Activated naive CD8-positive, alpha-beta T cell treated with anti-CD3 and anti-CD28 coated beads, Interleukin-2, amount 50 U/mL, for 16 hours (primary cell): ENCODE results near the gene SH3BP2.

Experiments used
- DNase-seq: peaks from one replicate; pipeline ENCODE4 v3.0.0-alpha.2; 2020; ENCODE audit warnings: low read depth, low spot score

Gene SH3BP2

GRCh38 chr4:2871466-2871865, 78.6 kb downstream of the SH3BP2 start:
- no peak for DNase-seq

GRCh38 chr4:2871911-2872310, 79.0 kb downstream of the SH3BP2 start:
- no peak for DNase-seq

GRCh38 chr4:2873329-2873728, 80.4 kb downstream of the SH3BP2 start:
- DNase-seq = no peak

GRCh38 chr4:2874861-2875260, 82.0 kb downstream of the SH3BP2 start:
- no peak for DNase-seq

GRCh38 chr4:2875556-2875955, 82.7 kb downstream of the SH3BP2 start:
- no peak for DNase-seq

- DNase-seq = no peak
Observed at GRCh38 chr4:2878346-2878745, 85.5 kb downstream of the SH3BP2 start.

- DNase-seq = no peak
Observed at GRCh38 chr4:2879026-2879425, 86.1 kb downstream of the SH3BP2 start.

- DNase-seq = no peak
Observed at GRCh38 chr4:2881431-2881830, 88.5 kb downstream of the SH3BP2 start.

- DNase-seq = no peak
Observed at GRCh38 chr4:2882341-2882740, 89.5 kb downstream of the SH3BP2 start.

GRCh38 chr4:2886161-2886560, 93.3 kb downstream of the SH3BP2 start:
- DNase-seq = no peak

- DNase-seq = no peak
Observed at GRCh38 chr4:2886622-2887021, 93.7 kb downstream of the SH3BP2 start.

GRCh38 chr4:2887343-2887742, 94.5 kb downstream of the SH3BP2 start:
- DNase-seq = no peak

GRCh38 chr4:2888886-2889285, 96.0 kb downstream of the SH3BP2 start:
- DNase-seq = no peak
